GM23248 (cell line): Measurements from ENCODE around the gene KLHDC7B.

Experiments used
- EZH2 ChIP-seq: fragments of 200-600 bp; sonication (generic); IDR thresholded peaks from 2 replicates; pipeline ENCODE4 v1.6.1; 2018; ENCODE audit warnings: antibody characterized with exemption, mild to moderate bottlenecking; ENCODE audit not compliant: insufficient read depth, poor library complexity, severe bottlenecking
- EZH2phosphoT487 ChIP-seq: fragments of 200-600 bp; sonication (generic); IDR thresholded peaks from 2 replicates; pipeline ENCODE4 v1.6.1; 2018; ENCODE audit warnings: antibody characterized with exemption, moderate library complexity, mild to moderate bottlenecking, low read depth; ENCODE audit not compliant: insufficient read depth

GRCh38 chr22:50525858-50526107 lies 19.9 kb upstream of the KLHDC7B start:
- TF ChIP-seq EZH2 (no peak), EZH2phosphoT487 (no peak)
